ENCODE results near the gene TAS2R50. TPM values are rescaled to one million over a fixed set of nuclear protein-coding genes. Genes with fewer than 3 reads are reported as not detected.

The TAS2R50 gene
- total RNA-seq, 1 experiment from 2014 or later: 2.7 TPM

DNA sequence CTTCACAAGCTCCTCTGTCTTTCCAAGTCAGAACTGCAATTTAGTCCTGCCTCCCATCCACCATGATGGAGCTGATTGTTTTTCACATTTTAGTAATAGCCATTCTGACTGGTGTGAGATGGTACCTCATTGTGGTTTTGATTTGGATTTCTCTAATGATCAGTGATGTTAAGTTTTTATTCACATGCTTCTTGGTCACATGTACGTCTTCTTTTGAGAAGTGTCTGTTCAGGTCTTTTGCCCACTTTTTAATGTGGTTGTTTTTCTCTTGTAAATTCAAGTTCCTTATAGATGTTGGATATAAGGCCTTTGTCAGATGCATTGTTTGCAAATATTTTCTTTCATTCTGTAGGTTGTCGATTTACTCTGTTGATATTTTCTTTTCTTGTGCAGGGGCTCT, 43.5 kb downstream of the TAS2R50 start:
- H3K27me3 ChIP-seq (replicated peaks; ENCODE audit: insufficient read depth, low read depth, low read length, poor library complexity): no peaks in the 10 kb centered on the region
- no peak for TF ChIP-seq EZH2 (IDR thresholded peaks at IDR 0.05; ENCODE audit: borderline replicate concordance, low read depth, low read length, poor library complexity, severe bottlenecking)
- TF ChIP-seq, protein P1, sequence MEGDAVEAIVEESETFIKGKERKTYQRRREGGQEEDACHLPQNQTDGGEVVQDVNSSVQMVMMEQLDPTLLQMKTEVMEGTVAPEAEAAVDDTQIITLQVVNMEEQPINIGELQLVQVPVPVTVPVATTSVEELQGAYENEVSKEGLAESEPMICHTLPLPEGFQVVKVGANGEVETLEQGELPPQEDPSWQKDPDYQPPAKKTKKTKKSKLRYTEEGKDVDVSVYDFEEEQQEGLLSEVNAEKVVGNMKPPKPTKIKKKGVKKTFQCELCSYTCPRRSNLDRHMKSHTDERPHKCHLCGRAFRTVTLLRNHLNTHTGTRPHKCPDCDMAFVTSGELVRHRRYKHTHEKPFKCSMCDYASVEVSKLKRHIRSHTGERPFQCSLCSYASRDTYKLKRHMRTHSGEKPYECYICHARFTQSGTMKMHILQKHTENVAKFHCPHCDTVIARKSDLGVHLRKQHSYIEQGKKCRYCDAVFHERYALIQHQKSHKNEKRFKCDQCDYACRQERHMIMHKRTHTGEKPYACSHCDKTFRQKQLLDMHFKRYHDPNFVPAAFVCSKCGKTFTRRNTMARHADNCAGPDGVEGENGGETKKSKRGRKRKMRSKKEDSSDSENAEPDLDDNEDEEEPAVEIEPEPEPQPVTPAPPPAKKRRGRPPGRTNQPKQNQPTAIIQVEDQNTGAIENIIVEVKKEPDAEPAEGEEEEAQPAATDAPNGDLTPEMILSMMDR (conservative IDR thresholded peaks at IDR 0.05; ENCODE audit: low read depth, low read length): no peak
- no peak overlapping the region for H3K4me3 ChIP-seq (ENCODE audit: low read depth, low read length, poor library complexity, severe bottlenecking)
- BruUV-seq (replicated peaks): no TSS peak
- H3K4me1 ChIP-seq (ENCODE audit: insufficient read depth, low read length, poor library complexity, severe bottlenecking): no peaks in the 10 kb centered on the region
- no peak overlapping the region for H3K27ac ChIP-seq (ENCODE audit: low read depth, low read length, poor library complexity, severe bottlenecking)
- CTCF ChIA-PET: no interaction called here
- POLR2A ChIA-PET (ENCODE audit: low non-redundant PET): no interaction called here
- DNase-seq (ENCODE audit: low spot score): no peak
- peaks cover 10% of the 10 kb centered on the region for H3K9me3 ChIP-seq (ENCODE audit: low read depth, low read length, poor library complexity, severe bottlenecking)
- intact Hi-C loops (cut with micrococcal nuclease; ENCODE audit: unreplicated experiment): no loop called here
- H3K36me3 ChIP-seq (ENCODE audit: insufficient read depth, low read length, poor library complexity, severe bottlenecking): no peaks in the 10 kb centered on the region

DNA sequence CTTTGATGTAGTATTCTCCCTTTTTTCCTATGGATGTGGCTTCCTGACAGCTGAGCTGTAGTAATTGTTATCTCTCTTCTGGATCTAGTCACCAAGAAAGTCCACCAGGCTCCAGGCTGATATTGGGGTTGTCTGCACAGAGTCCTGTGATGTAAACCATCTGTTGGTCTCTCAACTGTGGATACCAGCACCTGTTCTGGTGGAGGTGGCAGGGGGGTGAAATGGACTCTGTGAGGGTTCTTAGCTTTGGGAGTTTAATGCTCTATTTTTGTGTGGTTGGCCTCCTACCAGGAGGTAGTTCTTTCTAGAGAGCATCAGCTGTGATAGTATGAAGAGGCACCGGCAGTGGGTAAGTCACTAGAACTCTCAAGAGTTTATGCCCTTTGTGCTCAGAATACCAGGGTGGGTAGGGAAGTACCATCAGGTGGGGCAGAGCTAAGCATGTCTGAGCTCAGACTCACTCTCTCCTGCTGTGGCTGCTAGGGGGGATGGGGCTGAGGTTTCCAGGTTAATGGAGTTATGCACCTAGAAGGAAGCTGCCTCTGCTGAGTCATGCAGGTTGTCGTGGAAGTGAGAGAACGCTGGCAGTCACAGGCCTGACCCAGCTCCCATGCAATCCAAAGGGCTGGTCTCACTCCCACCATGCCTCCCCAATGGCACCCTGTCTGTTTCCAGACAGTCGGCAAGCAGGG, 44.6 kb downstream of the TAS2R50 start:
- no peak overlapping the region for H3K4me3 ChIP-seq (ENCODE audit: low read depth, low read length, poor library complexity, severe bottlenecking)
- intact Hi-C loops (cut with micrococcal nuclease; ENCODE audit: unreplicated experiment): no loop called here

DNA sequence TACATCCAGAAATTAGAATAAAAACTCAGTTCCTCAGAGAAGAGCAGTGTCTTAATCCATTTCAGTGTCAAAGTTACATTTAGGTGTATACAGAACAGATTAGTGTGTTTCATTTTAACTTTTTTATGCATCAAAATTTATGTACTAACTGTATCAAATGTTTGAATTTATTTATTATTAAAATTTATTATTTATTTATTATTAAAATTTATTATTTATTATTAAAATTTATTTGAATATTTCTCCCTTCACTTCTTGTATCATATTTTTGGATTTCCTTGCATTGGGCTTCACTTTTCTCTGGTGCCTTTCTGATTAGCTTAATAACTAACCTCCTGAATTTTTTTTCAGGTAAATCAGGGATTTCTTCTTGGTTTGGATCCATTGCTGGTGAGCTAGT, 45.3 kb downstream of the TAS2R50 start:
- no TSS peak for BruUV-seq (replicated peaks)
- Histone ChIP-seq H3K27ac (ENCODE audit: low read depth, low read length, poor library complexity, severe bottlenecking) (no peak overlapping the region), H3K4me3 (ENCODE audit: low read depth, low read length, poor library complexity, severe bottlenecking) (no peak overlapping the region), H3K27me3 (replicated peaks; ENCODE audit: insufficient read depth, low read depth, low read length, poor library complexity) (no peaks in the 10 kb centered on the region), H3K4me1 (ENCODE audit: insufficient read depth, low read length, poor library complexity, severe bottlenecking) (no peaks in the 10 kb centered on the region), H3K36me3 (ENCODE audit: insufficient read depth, low read length, poor library complexity, severe bottlenecking) (no peaks in the 10 kb centered on the region), H3K9me3 (ENCODE audit: low read depth, low read length, poor library complexity, severe bottlenecking) (peaks cover under 1% of the 10 kb centered on the region)
- TF ChIP-seq, protein P1 (conservative IDR thresholded peaks at IDR 0.05; ENCODE audit: low read depth, low read length): no peak
- TF ChIP-seq EZH2 (IDR thresholded peaks at IDR 0.05; ENCODE audit: borderline replicate concordance, low read depth, low read length, poor library complexity, severe bottlenecking): no peak
- ChIA-PET CTCF (no interaction called here), POLR2A (ENCODE audit: low non-redundant PET) (no interaction called here)
- DNase-seq (ENCODE audit: low spot score): no peak
- intact Hi-C loops (cut with micrococcal nuclease; ENCODE audit: unreplicated experiment): no loop called here

More for the DNA sequence above, 44.6 kb downstream of the TAS2R50 start:
- ChIA-PET CTCF (no interaction called here), POLR2A (ENCODE audit: low non-redundant PET) (no interaction called here)
- Histone ChIP-seq H3K9me3 (ENCODE audit: low read depth, low read length, poor library complexity, severe bottlenecking) (peaks cover 7% of the 10 kb centered on the region), H3K4me1 (ENCODE audit: insufficient read depth, low read length, poor library complexity, severe bottlenecking) (no peaks in the 10 kb centered on the region), H3K27me3 (replicated peaks; ENCODE audit: insufficient read depth, low read depth, low read length, poor library complexity) (no peaks in the 10 kb centered on the region), H3K27ac (ENCODE audit: low read depth, low read length, poor library complexity, severe bottlenecking) (no peak overlapping the region), H3K36me3 (ENCODE audit: insufficient read depth, low read length, poor library complexity, severe bottlenecking) (no peaks in the 10 kb centered on the region)
- no peak for DNase-seq (ENCODE audit: low spot score)
- no TSS peak for BruUV-seq (replicated peaks)
- TF ChIP-seq, protein P1 (conservative IDR thresholded peaks at IDR 0.05; ENCODE audit: low read depth, low read length): no peak
- no peak for TF ChIP-seq EZH2 (IDR thresholded peaks at IDR 0.05; ENCODE audit: borderline replicate concordance, low read depth, low read length, poor library complexity, severe bottlenecking)
